Gastrocnemius medialis (tissue), 4 donors: ENCODE measurements around the gene STK39. TPM values are rescaled to one million over a fixed set of nuclear protein-coding genes. Genes with fewer than 3 reads are reported as not detected.

Source experiments
- ATAC-seq, 2 donors: fragments of 150-250 bp; one replicate each; pipeline ENCODE4 v1.9.1; 2016
- DNase-seq, 2 donors: peaks; one replicate each; pipeline ENCODE4 v3.0.0-alpha.2; 2019
- H3K27ac ChIP-seq, 4 donors: fragments of 200-600 bp; sonication (generic); 1 replicate in 1 of 4; 2 replicates in 3 of 4; pipeline ENCODE4 v1.5.1; 2016 to 2018; ENCODE audit warnings: mild to moderate bottlenecking in 2 of 4, moderate library complexity in 1 of 4
- H3K27me3 ChIP-seq, 3 donors: fragments of 200-600 bp; sonication (generic) in 2 of 3; 1 replicate in 1 of 3; 2 replicates in 2 of 3; pipeline versions ENCODE4 v1.5.1 to v1.6.0; 2016 to 2019; ENCODE audit warnings: mild to moderate bottlenecking in 1 of 3, moderate library complexity in 1 of 3
- H3K36me3 ChIP-seq, 2 donors: fragments of 200-600 bp; sonication (generic) in 1 of 2; one replicate each; pipeline ENCODE4 v1.5.1; 2017 to 2018
- H3K4me1 ChIP-seq, 2 donors: fragments of 200-600 bp; sonication (generic) in 1 of 2; one replicate each; pipeline ENCODE4 v1.5.1; 2016 to 2017; ENCODE audit warnings: mild to moderate bottlenecking in 2 of 2
- H3K4me3 ChIP-seq, 4 donors: fragments of 200-600 bp; sonication (generic) in 3 of 4; 1 replicate in 1 of 4; 2 replicates in 3 of 4; pipeline ENCODE4 v1.5.1; 2016 to 2019; ENCODE audit warnings: mild to moderate bottlenecking in 2 of 4
- H3K9me3 ChIP-seq, 3 donors: fragments of 200-600 bp; sonication (generic) in 2 of 3; 1 replicate in 1 of 3; 2 replicates in 2 of 3; pipeline ENCODE4 v1.5.1; 2016 to 2019
- POLR2A ChIP-seq, 2 donors: fragments of 450-650 bp; IDR thresholded peaks; one replicate each; pipeline ENCODE4 v1.6.1; 2017; ENCODE audit warnings: antibody characterized with exemption in 2 of 2, mild to moderate bottlenecking in 2 of 2, moderate library complexity in 2 of 2
- in situ Hi-C, 4 donors: fragments of 200-750 bp; cut with MboI; loops; one replicate each; pipeline versions ENCODE4 v1.15.0 to v1.8.0; 2017; ENCODE audit warnings: low sequenced_read_pairs in 4 of 4
- intact Hi-C: fragments of 100-400 bp; cut with DNase I; formaldehyde crosslinking; loops from one replicate; pipeline ENCODE4 v1.15.1; 2023; ENCODE audit warnings: low total_unique reads
- total RNA-seq, 4 donors: library from RNA; depleted of rRNA; stranded (reverse); fragments of >200 nt; gene quantifications; one replicate each; pipeline versions ENCODE4 v1.1.0 to v1.2.3, GENCODE V29; 2016
- TF ChIP-seq, protein P1 (sequence below), 5 experiments: fragments of 450-650 bp in 3 of 5; fragments of 200-600 bp in 2 of 5; sonication (generic) in 2 of 5; IDR thresholded peaks in 4 of 5; conservative IDR thresholded peaks in 1 of 5; 1 replicate in 4 of 5; 2 replicates in 1 of 5; pipeline ENCODE4 v1.5.1; 2016 to 2019; ENCODE audit warnings: antibody characterized with exemption in 5 of 5, mild to moderate bottlenecking in 3 of 5, moderate library complexity in 3 of 5

Gene STK39
- total RNA-seq, 4 donors from 2014 or later: 0.66 to 2.9 (median 1.9) TPM

DNA sequence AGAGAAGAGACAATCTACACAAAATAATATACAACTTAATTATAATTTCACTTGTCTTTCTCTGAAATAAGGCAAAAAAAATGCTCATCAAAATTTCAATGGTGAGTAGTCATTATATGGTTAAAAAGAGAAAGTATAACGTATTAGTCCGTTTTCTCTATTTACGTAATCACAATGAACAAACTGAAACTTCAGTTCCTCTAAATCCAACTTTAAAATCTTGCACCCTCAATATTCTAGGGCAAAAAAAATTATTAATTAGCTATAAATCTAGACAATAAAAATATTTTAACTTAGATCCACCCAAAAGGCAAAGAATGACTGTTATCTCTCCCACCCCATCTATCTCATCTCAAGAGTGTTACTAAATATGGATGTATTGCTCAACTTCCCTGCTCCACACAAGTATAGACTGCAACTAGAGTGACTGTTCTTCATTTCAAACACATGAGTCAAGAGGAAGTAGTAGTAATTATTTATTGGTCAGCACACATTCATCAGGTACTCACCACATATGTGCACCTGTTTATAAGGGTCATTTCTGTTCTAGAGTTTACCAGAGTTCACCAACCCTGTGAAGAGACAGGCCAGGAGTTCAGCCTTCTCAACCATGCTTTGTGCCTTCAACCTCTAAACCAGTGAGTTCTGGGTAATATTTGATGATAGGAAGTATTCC, 36.4 kb downstream of the STK39 start:
- Histone ChIP-seq H3K4me1 (no peaks in the 10 kb centered on the region), H3K27ac (no peak overlapping the region), H3K27me3 (no peaks in the 10 kb centered on the region), H3K36me3 (no peaks in the 10 kb centered on the region), H3K9me3 (no peaks in the 10 kb centered on the region), H3K4me3 (peak overlapping the region in 1 of 4 donors; percentile 20)
- in situ Hi-C loops (no loop called here), intact Hi-C loops (no loop called here)
- DNase-seq: no peak
- no peak for TF ChIP-seq POLR2A (IDR thresholded peaks at IDR 0.05)
- TF ChIP-seq, protein P1, sequence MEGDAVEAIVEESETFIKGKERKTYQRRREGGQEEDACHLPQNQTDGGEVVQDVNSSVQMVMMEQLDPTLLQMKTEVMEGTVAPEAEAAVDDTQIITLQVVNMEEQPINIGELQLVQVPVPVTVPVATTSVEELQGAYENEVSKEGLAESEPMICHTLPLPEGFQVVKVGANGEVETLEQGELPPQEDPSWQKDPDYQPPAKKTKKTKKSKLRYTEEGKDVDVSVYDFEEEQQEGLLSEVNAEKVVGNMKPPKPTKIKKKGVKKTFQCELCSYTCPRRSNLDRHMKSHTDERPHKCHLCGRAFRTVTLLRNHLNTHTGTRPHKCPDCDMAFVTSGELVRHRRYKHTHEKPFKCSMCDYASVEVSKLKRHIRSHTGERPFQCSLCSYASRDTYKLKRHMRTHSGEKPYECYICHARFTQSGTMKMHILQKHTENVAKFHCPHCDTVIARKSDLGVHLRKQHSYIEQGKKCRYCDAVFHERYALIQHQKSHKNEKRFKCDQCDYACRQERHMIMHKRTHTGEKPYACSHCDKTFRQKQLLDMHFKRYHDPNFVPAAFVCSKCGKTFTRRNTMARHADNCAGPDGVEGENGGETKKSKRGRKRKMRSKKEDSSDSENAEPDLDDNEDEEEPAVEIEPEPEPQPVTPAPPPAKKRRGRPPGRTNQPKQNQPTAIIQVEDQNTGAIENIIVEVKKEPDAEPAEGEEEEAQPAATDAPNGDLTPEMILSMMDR (IDR thresholded peaks at IDR 0.05 in 4 of 5, conservative IDR thresholded peaks at IDR 0.05 in 1 of 5): no peak
- peak; percentile 52 to 75 for ATAC-seq

DNA sequence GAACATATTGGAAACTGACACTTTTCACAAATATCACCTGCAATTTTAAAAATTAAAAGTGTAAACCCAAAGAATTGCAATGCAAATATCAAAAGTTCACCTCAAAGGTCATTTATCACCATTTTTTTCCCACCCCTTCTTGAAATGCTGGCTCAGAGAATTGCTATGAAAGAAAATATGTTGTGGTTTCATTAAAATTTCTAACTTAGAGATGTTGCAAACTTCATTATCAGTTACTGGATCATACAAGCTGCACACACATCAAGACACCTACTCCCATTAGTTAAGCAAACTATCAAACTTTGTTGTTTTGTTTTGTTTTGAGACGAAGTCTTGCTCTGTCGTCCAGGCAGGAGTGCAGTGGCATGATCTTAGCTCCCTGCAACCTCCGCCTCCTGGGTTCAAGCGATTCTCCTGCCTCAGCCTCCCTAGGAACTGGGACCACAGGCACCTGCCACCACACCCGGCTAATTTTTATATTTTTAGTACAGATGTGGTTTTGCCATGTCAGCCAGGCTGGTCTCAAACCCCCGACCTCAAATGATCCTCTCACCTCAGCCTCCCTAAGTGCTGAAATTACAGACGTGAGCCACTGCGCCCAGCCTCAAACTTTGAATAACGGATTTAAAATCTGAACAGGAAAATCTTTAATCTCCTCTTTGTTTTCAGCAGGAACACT, 37.0 kb downstream of the STK39 start:
- TF ChIP-seq, protein P1 (IDR thresholded peaks at IDR 0.05 in 4 of 5, conservative IDR thresholded peaks at IDR 0.05 in 1 of 5): no peak
- no peak for TF ChIP-seq POLR2A (IDR thresholded peaks at IDR 0.05)
- H3K27me3 ChIP-seq: no peaks in the 10 kb centered on the region
- H3K36me3 ChIP-seq: no peaks in the 10 kb centered on the region
- in situ Hi-C loops (no loop called here), intact Hi-C loops (no loop called here)
- DNase-seq: no peak
- no peaks in the 10 kb centered on the region for H3K9me3 ChIP-seq
- no peaks in the 10 kb centered on the region for H3K4me1 ChIP-seq
- peak overlapping the region in 1 of 4 donors; percentile 20 for H3K4me3 ChIP-seq
- H3K27ac ChIP-seq: no peak overlapping the region
- no peak for ATAC-seq

DNA sequence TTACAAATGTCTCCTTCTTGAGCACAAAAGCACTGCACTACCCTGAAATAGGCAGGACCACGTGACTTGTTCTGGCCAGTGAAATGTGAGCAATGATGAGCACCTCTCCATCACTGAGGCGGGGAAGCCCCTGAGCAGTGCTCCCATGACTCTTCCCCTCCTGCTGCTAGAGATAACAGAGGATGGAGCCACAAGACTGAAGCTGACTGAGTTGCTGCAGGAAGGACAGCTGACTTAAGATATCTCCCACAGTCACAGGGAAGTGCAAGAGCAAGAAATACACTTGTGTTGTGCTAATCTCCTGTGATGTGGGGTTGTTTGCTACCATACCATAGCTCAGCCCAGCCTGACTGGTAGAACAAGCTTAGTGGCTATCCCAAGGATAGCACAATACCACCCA, 38.7 kb downstream of the STK39 start:
- intact Hi-C loops (no loop called here), in situ Hi-C loops (no loop called here)
- Histone ChIP-seq H3K36me3 (no peaks in the 10 kb centered on the region), H3K9me3 (no peaks in the 10 kb centered on the region), H3K27ac (no peak overlapping the region), H3K4me3 (no peak overlapping the region), H3K27me3 (no peaks in the 10 kb centered on the region), H3K4me1 (no peaks in the 10 kb centered on the region)
- DNase-seq (no peak), ATAC-seq (no peak)
- TF ChIP-seq, protein P1 (IDR thresholded peaks at IDR 0.05 in 4 of 5, conservative IDR thresholded peaks at IDR 0.05 in 1 of 5): no peak
- TF ChIP-seq POLR2A (IDR thresholded peaks at IDR 0.05): no peak

DNA sequence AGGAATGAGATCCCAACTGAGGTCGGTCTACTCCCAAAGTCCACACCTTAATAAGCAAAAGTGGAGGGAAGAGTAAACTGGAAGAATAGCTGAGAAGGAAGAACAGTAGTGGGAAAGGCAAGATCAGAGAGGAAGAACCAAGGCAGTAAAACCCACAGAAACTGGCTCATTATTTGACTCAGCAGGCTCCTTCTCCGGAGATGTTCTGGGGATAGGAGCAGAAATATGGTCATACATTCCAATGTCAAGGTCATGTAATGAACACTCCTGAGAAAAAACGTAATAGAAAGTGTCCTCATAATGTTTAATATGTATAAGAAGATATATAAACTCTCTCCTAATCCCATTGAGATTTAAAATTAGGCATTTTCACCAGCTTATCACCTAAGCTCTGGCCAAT, 39.5 kb downstream of the STK39 start:
- intact Hi-C loops (no loop called here), in situ Hi-C loops (no loop called here)
- Histone ChIP-seq H3K9me3 (no peaks in the 10 kb centered on the region), H3K4me3 (no peak overlapping the region), H3K36me3 (no peaks in the 10 kb centered on the region), H3K4me1 (no peaks in the 10 kb centered on the region), H3K27ac (no peak overlapping the region), H3K27me3 (no peaks in the 10 kb centered on the region)
- ATAC-seq (no peak), DNase-seq (no peak)
- TF ChIP-seq, protein P1 (IDR thresholded peaks at IDR 0.05 in 4 of 5, conservative IDR thresholded peaks at IDR 0.05 in 1 of 5): no peak
- TF ChIP-seq POLR2A (IDR thresholded peaks at IDR 0.05): no peak
